Measurements from ENCODE around the gene CHPT1. TPM values are rescaled to one million over a fixed set of nuclear protein-coding genes. Genes with fewer than 3 reads are reported as not detected.

Gene CHPT1
- total and polyA plus RNA-seq, 11 donors = 73.5 to 208 (median 98.9) TPM

DNA sequence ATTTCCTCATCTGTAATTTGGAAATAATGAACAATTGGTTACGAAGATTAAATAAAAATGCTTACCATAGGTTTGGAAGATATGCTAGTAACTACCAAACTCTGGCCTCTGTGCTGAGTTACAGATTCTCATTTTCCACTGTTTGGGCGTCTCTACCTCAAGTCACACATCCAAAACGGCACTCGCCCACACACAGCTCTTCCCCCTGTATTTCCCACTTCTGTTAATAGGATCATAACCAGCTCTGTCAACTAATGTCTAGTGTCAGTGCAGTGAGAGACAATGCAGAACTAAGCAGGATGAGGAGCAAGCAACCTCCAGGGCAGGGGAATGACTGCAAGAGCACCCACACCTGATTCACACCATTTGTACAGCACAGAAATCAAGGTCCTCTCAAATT is 52.7 kb downstream of the CHPT1 start:
- no peak for TF ChIP-seq POLR2A (IDR thresholded peaks at IDR 0.05)
- TF ChIP-seq, protein P1, sequence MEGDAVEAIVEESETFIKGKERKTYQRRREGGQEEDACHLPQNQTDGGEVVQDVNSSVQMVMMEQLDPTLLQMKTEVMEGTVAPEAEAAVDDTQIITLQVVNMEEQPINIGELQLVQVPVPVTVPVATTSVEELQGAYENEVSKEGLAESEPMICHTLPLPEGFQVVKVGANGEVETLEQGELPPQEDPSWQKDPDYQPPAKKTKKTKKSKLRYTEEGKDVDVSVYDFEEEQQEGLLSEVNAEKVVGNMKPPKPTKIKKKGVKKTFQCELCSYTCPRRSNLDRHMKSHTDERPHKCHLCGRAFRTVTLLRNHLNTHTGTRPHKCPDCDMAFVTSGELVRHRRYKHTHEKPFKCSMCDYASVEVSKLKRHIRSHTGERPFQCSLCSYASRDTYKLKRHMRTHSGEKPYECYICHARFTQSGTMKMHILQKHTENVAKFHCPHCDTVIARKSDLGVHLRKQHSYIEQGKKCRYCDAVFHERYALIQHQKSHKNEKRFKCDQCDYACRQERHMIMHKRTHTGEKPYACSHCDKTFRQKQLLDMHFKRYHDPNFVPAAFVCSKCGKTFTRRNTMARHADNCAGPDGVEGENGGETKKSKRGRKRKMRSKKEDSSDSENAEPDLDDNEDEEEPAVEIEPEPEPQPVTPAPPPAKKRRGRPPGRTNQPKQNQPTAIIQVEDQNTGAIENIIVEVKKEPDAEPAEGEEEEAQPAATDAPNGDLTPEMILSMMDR (IDR thresholded peaks at IDR 0.05) = no peak
- no peak overlapping the region for H3K27ac ChIP-seq
- WGBS, 4 donors = 91 to 94% (median 93%) methylated on average over 4 of the region's 4 CpGs
- ATAC-seq (no peak), DNase-seq (no peak)
- H3K4me1 ChIP-seq = peaks cover 0 to 7% (median 0%) of the 10 kb centered on the region in 12 donors
- intact Hi-C loops (cut with DNase I) = loop anchor here in 3 of 10 donors (10.0 kb wide), 3 partner anchors 75 to 345 kb away; partner anchors contain the start of gene ARL1 (in 1 of the 3)
- peaks cover 0 to 100% (median 92%) of the 10 kb centered on the region in 9 donors for H3K36me3 ChIP-seq
- H3K27me3 ChIP-seq = no peaks in the 10 kb centered on the region
- H3K4me3 ChIP-seq = no peak overlapping the region
- no peaks in the 10 kb centered on the region for H3K9me3 ChIP-seq

DNA sequence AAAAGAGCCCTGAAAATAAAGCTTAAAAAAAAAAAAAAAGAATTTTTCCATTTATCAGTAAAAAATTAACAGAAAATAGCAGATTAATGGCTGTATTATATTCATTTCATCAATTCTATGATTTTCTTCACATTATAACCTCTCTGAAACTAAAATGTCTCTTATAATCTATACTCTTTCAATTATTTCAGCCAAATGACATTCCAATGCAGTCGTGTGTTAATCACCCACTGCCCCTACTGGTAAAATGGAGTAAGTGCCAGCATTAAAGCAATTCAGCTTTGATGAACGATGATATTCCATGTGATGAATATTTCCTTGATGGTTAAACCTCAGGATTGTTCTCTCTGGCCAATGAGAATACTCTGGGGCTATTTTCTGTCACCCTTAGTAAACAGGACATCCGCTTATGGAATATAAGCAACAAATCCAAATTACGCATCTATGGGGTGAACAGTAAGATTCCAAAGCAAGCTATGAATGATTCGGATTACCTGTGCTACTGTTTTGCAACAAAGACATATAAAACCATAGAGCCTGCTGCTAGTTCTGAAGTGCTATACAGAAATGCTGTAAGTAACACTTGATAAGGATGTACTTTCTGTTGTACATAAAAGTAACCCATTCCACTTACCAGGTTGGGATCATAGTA is 62.1 kb downstream of the CHPT1 start:
- no peak overlapping the region for H3K27ac ChIP-seq
- H3K4me1 ChIP-seq = peaks cover 0 to 26% (median 0%) of the 10 kb centered on the region in 12 donors
- H3K9me3 ChIP-seq = no peaks in the 10 kb centered on the region
- no peak for TF ChIP-seq POLR2A (IDR thresholded peaks at IDR 0.05)
- TF ChIP-seq, protein P1 (IDR thresholded peaks at IDR 0.05) = peak; percentile 48 to 76 (median 66)
- DNase-seq = no peak
- ATAC-seq = peak in 2 of 4 donors; percentile 30 to 38
- WGBS, 4 donors = 66 to 70% (median 69%) methylated on average over 5 of the region's 5 CpGs
- H3K27me3 ChIP-seq = no peaks in the 10 kb centered on the region
- intact Hi-C loops (cut with DNase I) = loop anchor here in 5 of 10 donors (5.0 to 10.0 kb wide), 6 partner anchors 85 to 355 kb away; partner anchors contain the start of gene ARL1 (in 1 of the 5)
- no peak overlapping the region for H3K4me3 ChIP-seq
- peaks cover 0 to 84% (median 56%) of the 10 kb centered on the region in 9 donors for H3K36me3 ChIP-seq

DNA sequence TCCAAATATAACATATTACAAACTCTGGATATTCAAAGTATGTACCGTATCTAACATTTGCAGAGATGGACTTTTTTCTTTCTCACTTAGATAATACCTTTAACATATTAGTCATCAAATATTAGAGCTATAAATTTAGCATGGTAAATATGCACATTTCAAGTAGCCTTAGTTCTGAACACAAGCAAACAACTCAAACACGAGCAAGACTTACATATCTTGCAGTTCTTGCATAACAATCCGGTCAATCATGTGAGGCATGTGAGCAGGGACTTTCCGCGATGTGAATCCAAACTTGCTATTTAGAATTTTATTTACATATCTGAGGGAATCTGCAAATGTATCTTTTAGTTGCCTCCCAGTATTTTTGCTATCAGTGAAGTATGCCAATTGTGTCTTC is 63.9 kb downstream of the CHPT1 start:
- Histone ChIP-seq H3K4me3 (no peak overlapping the region), H3K4me1 (peaks cover 0 to 26% (median 0%) of the 10 kb centered on the region in 12 donors), H3K27me3 (no peaks in the 10 kb centered on the region), H3K9me3 (no peaks in the 10 kb centered on the region), H3K27ac (peak overlapping the region in 1 of 12 donors; percentile 43), H3K36me3 (peaks cover 0 to 84% (median 52%) of the 10 kb centered on the region in 9 donors)
- ATAC-seq (no peak), DNase-seq (no peak)
- intact Hi-C loops (cut with DNase I) = loop anchor here in 2 of 10 donors (5.0 kb wide), 2 partner anchors 344 to 349 kb away; no protein-coding TSS in a partner anchor
- WGBS, 4 donors = 70 to 78% (median 74%) methylated on average over 5 of the region's 5 CpGs
- TF ChIP-seq, protein P1 (IDR thresholded peaks at IDR 0.05) = no peak
- no peak for TF ChIP-seq POLR2A (IDR thresholded peaks at IDR 0.05)

DNA sequence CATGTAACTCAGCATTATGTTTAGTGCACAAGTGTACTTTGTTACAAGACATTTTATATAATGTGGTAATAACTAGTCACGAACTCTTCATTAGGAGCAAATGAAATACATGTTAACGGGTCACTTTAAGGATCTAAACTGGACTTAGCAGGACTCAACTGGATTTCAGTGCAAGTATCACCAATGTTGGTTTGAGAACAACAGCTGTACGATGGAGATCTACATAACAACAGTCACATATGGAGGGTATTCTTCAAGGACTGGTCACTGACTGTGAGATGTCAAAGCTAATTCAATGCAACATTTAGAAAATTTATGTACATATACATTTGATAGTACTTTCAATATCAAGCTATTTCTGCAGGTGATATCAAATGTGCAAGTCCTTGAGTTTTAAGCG is 64.3 kb downstream of the CHPT1 start:
- H3K4me3 ChIP-seq = no peak overlapping the region
- ATAC-seq (no peak), DNase-seq (no peak)
- intact Hi-C loops (cut with DNase I) = loop anchor here in 2 of 10 donors (5.0 kb wide), 2 partner anchors 344 to 349 kb away; no protein-coding TSS in a partner anchor
- H3K27ac ChIP-seq = no peak overlapping the region
- TF ChIP-seq, protein P1 (IDR thresholded peaks at IDR 0.05) = no peak
- no peak for TF ChIP-seq POLR2A (IDR thresholded peaks at IDR 0.05)
- peaks cover 0 to 26% (median 0%) of the 10 kb centered on the region in 12 donors for H3K4me1 ChIP-seq
- WGBS, 4 donors = 93 to 97% (median 95%) methylated on average over 4 of the region's 4 CpGs
- H3K36me3 ChIP-seq = peaks cover 0 to 84% (median 52%) of the 10 kb centered on the region in 9 donors
- no peaks in the 10 kb centered on the region for H3K27me3 ChIP-seq
- no peaks in the 10 kb centered on the region for H3K9me3 ChIP-seq
